ENCODE data around the gene MRPL55.

DNA sequence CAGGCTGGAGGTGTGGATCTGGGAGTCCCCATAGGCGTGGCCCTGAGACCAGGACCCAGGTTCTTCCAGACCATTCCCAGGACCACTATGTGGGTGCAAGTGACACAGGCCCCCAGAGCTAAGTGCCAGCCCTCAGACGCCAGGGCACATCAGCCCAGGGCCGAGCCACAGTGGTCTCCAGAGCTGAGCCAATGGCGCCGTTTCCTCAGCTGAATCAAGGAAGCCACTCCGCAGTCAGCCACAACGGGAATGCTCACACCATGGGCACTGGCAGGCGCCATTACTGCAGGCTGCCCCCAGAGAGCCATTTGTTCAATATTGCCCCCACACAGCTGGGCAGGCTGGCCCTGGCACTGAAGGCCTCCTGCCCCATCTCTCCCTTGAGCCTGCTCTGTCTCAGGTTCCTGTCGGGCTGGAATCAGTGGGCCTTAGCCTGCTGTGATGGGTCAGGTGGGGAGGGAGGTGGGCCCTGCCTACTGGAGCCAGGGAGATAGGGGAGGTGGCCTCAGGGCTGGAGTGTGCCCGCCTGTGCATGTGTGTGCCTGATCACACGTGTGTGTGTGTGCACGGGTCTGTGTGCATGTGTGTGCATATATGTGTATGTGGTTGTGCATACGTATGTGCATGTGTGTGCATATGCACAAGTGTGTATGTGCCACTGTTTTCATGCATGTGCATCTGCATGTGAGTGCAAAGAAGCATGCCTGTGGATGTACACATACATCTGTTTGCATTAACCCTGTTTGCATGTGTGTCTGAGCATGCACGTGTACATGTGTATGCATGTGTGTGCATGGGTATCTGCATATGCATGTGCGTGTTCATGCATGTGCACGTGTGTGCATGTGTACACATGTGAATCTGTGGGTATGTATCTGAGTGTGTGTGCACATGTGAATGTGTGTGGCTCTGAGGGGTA, 46.8 kb upstream of the MRPL55 start:
- TF ChIP-seq, protein P1, sequence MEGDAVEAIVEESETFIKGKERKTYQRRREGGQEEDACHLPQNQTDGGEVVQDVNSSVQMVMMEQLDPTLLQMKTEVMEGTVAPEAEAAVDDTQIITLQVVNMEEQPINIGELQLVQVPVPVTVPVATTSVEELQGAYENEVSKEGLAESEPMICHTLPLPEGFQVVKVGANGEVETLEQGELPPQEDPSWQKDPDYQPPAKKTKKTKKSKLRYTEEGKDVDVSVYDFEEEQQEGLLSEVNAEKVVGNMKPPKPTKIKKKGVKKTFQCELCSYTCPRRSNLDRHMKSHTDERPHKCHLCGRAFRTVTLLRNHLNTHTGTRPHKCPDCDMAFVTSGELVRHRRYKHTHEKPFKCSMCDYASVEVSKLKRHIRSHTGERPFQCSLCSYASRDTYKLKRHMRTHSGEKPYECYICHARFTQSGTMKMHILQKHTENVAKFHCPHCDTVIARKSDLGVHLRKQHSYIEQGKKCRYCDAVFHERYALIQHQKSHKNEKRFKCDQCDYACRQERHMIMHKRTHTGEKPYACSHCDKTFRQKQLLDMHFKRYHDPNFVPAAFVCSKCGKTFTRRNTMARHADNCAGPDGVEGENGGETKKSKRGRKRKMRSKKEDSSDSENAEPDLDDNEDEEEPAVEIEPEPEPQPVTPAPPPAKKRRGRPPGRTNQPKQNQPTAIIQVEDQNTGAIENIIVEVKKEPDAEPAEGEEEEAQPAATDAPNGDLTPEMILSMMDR (conservative IDR thresholded peaks at IDR 0.05; ENCODE audit: low read depth, low read length), result no peak
- TF ChIP-seq EZH2 (IDR thresholded peaks at IDR 0.05; ENCODE audit: borderline replicate concordance, low read depth, low read length, poor library complexity, severe bottlenecking), result no peak

Data from A673 (cell line).